GM11168 (cell line): ENCODE data around the gene NAALAD2.
"Not testable (repeated sequence)": the region's sequence is repeated elsewhere in the genome, so short reads cannot be mapped to it uniquely, and the experiment has no call there.

ENCODE experiments used
- in situ Hi-C: fragments of 300-500 bp; cut with MboI; formaldehyde crosslinking; loops from one replicate; pipeline ENCODE4 v1.12.0; 2022; ENCODE audit warnings: low sequenced_read_pairs; ENCODE audit not compliant: unreplicated experiment

Gene NAALAD2

GRCh38 chr11:90189011-90189410 lies 54.5 kb downstream of the NAALAD2 start:
- in situ Hi-C loops: no loop called here

- in situ Hi-C loops: no loop called here
These were observed 58.6 kb downstream of the NAALAD2 start for GRCh38 chr11:90192869-90193582.

GRCh38 chr11:90197377-90197776 lies 62.9 kb downstream of the NAALAD2 start:
- in situ Hi-C loops: no loop called here

GRCh38 chr11:90202342-90202741 lies 67.9 kb downstream of the NAALAD2 start:
- in situ Hi-C loops: no loop called here

GRCh38 chr11:90204407-90204806 lies 69.9 kb downstream of the NAALAD2 start:
- in situ Hi-C loops: no loop called here

- in situ Hi-C loops: no loop called here
These were observed 70.6 kb downstream of the NAALAD2 start for GRCh38 chr11:90204832-90205646.

- in situ Hi-C loops: not testable (repeated sequence)
These were observed 73.5 kb downstream of the NAALAD2 start for GRCh38 chr11:90207992-90208391.

- in situ Hi-C loops: no loop called here
These were observed 74.4 kb downstream of the NAALAD2 start for GRCh38 chr11:90208857-90209256.

GRCh38 chr11:90213322-90213721 lies 78.9 kb downstream of the NAALAD2 start:
- in situ Hi-C loops: no loop called here

- in situ Hi-C loops: no loop called here
These were observed 82.1 kb downstream of the NAALAD2 start for GRCh38 chr11:90216611-90217010.

GRCh38 chr11:90218606-90219005 lies 84.1 kb downstream of the NAALAD2 start:
- in situ Hi-C loops: no loop called here

- in situ Hi-C loops: no loop called here
These were observed 85.0 kb downstream of the NAALAD2 start for GRCh38 chr11:90219438-90219837.

GRCh38 chr11:90220391-90220790 lies 85.9 kb downstream of the NAALAD2 start:
- in situ Hi-C loops: no loop called here

- in situ Hi-C loops: no loop called here
These were observed 87.5 kb downstream of the NAALAD2 start for GRCh38 chr11:90221803-90222458.

GRCh38 chr11:90222459-90223247 lies 88.2 kb downstream of the NAALAD2 start, which contains the start of gene CHORDC1:
Gene CHORDC1 (minus strand): TSS chr11:90223049. CDS start chr11:90222954, 95 bp downstream.
- in situ Hi-C loops: no loop called here

GRCh38 chr11:90223248-90223585 lies 88.8 kb downstream of the NAALAD2 start:
- in situ Hi-C loops: no loop called here

- in situ Hi-C loops: no loop called here
These were observed 93.6 kb downstream of the NAALAD2 start for GRCh38 chr11:90228056-90228455.

- in situ Hi-C loops: no loop called here
These were observed 95.3 kb downstream of the NAALAD2 start for GRCh38 chr11:90229791-90230190.

GRCh38 chr11:90234977-90235376 lies 100.5 kb downstream of the NAALAD2 start:
- in situ Hi-C loops: no loop called here

- in situ Hi-C loops: no loop called here
These were observed 101.1 kb downstream of the NAALAD2 start for GRCh38 chr11:90235526-90235925.
